HUES64 (cell line): ENCODE measurements around the gene RNMT.

ENCODE experiments used
- H3K27ac ChIP-seq: 2 replicates; pipeline ENCODE4 v1.7.0; 2013; ENCODE audit warnings: low read depth, low read length, inconsistent platforms
- H3K27me3 ChIP-seq: 2 replicates; pipeline ENCODE4 v1.6.1; 2013; ENCODE audit warnings: mild to moderate bottlenecking, low read length; ENCODE audit not compliant: insufficient read depth
- H3K36me3 ChIP-seq: 2 replicates; pipeline ENCODE4 v1.6.1; 2013; ENCODE audit warnings: mild to moderate bottlenecking, low read length; ENCODE audit not compliant: insufficient read depth
- H3K4me1 ChIP-seq: 2 replicates; pipeline ENCODE4 v1.6.1; 2013; ENCODE audit warnings: mild to moderate bottlenecking, low read length, moderate library complexity; ENCODE audit not compliant: insufficient read depth
- H3K4me3 ChIP-seq: 2 replicates; pipeline ENCODE4 v1.5.1; 2013; ENCODE audit warnings: mild to moderate bottlenecking, low read length, moderate library complexity
- H3K9ac ChIP-seq: 2 replicates; pipeline ENCODE4 v1.6.1; 2013; ENCODE audit warnings: mild to moderate bottlenecking, low read depth, low read length
- H3K9me3 ChIP-seq: 2 replicates; pipeline ENCODE4 v1.6.1; 2013; ENCODE audit warnings: low read depth, low read length; ENCODE audit not compliant: insufficient read depth
- WGBS: fragments of 150-250, 120-280 bp; methylation state at CpG from one replicate; pipeline ENCODE4 v1.1.7; 2013; ENCODE audit warnings: missing lambda C conversion rate; 5-methylcytosine and 5-hydroxymethylcytosine counted together

The RNMT gene

GRCh38 chr18:13797157-13797611 is 70.7 kb downstream of the RNMT start:
- H3K4me1 ChIP-seq: 0 out of 2 replicates have a peak, but pooled peaks cover 12% of the 10 kb centered on the region
- no peak overlapping the region for H3K4me3 ChIP-seq
- H3K9me3 ChIP-seq: no peaks in the 10 kb centered on the region
- H3K27me3 ChIP-seq: peaks cover 20% of the 10 kb centered on the region
- H3K36me3 ChIP-seq: no peaks in the 10 kb centered on the region
- no peak overlapping the region for H3K27ac ChIP-seq
- 85% methylated on average over 3 of the region's 3 CpGs for WGBS
- no peak overlapping the region for H3K9ac ChIP-seq

DNA sequence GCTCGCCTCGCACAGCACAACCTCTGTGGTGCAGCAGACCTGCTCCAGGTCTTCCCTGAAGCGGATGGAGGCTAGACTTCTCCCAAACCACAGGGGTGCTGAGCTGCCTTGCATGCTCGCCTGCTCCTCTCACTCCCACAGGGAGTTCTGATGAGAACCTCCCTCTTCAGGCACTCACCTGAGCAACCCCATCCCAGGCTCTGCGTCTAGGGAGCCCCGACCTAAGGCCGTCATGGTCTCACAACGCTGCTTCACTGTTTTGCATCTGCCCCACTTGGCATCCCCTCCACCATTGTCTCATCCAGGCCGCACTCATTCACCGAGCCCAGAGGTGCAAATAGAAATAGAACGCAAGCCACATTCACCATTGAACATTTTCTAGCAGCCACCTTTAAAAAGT is 72.9 kb downstream of the RNMT start:
- WGBS: 89% methylated on average over 11 of the region's 11 CpGs
- peaks cover 22% of the 10 kb centered on the region for H3K27me3 ChIP-seq

DNA sequence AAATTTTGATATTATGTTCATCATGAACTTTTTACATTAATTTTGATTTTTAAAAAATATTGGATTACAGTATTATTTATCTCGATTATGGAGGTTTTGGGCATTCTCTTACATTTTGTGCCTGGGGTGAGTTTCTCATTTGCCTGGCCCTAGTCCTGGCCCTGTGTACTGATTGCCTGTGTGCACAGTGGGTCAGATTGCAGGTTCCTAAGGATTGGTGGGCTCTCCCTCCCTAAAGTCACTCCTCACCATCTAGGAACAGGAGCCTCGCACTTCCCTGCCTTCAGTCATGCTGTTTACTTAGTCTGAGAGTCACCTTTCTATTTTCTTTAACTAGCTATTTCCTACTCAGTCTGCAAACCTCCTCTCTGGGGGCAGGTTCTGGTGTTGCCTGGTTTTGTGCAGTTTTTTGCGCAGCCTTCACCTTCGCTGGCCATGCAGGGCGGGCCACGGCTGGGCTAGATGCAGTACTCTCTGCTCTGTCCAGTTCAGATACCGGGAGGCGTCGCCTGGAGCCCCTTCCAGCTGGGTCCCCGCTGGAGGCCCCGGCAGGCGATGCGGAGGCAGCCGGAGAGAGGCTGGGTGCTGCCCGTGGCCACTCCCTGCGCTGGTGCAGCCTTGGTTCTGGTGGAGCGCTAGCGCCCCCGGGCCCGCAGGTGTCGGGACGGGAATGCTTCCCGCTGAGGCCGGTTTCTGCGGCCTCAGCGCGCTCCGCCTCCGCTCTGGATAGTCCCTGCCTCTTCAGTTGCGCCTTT is 74.2 kb downstream of the RNMT start:
- WGBS: 12% methylated on average over 30 of the region's 30 CpGs
- Histone ChIP-seq H3K36me3 (no peaks in the 10 kb centered on the region), H3K4me3 (peak overlapping the region; percentile 57), H3K9ac (peak overlapping the region; percentile 37; the same call in 1 of the 2 replicates), H3K9me3 (no peaks in the 10 kb centered on the region), H3K27me3 (peaks cover 22% of the 10 kb centered on the region), H3K27ac (no peak overlapping the region), H3K4me1 (0 out of 2 replicates have a peak, but pooled peaks cover 12% of the 10 kb centered on the region)

More for the DNA sequence above, 72.9 kb downstream of the RNMT start:
- no peak overlapping the region for H3K27ac ChIP-seq
- 0 out of 2 replicates have a peak, but pooled peaks cover 12% of the 10 kb centered on the region for H3K4me1 ChIP-seq
- H3K9me3 ChIP-seq: no peaks in the 10 kb centered on the region
- no peak overlapping the region for H3K9ac ChIP-seq
- H3K4me3 ChIP-seq: no peak overlapping the region
- H3K36me3 ChIP-seq: no peaks in the 10 kb centered on the region

- Histone ChIP-seq H3K9ac (peak overlapping the region; percentile 37; the same call in 1 of the 2 replicates), H3K9me3 (no peaks in the 10 kb centered on the region), H3K4me3 (peak overlapping the region; percentile 57), H3K4me1 (0 out of 2 replicates have a peak, but pooled peaks cover 14% of the 10 kb centered on the region), H3K27me3 (peaks cover 22% of the 10 kb centered on the region), H3K27ac (no peak overlapping the region), H3K36me3 (no peaks in the 10 kb centered on the region)
- 8% methylated on average over 14 of the region's 15 CpGs for WGBS
Observed at GRCh38 chr18:13801260-13801601, 74.8 kb downstream of the RNMT start.

DNA sequence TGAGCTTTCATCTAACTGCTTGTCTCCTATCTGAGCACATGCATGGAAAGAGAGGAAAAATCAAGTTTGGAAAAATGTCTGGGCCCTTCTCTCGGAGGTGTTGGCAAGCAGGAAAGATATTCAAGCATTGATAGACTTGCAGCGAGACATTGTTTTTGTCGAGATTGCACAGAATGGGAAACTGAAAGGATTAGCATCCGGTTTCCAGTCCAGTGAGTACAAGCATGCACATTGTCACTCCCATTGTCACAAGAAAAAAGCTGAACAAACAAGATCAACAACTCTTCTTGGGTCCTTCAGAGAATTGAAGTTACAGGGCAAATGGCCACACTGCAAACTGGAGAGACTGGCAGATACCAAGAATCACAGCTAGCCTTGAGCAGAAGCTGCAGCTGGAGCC is 77.8 kb downstream of the RNMT start:
- WGBS: 91% methylated on average over 4 of the region's 4 CpGs
- Histone ChIP-seq H3K36me3 (no peaks in the 10 kb centered on the region), H3K27me3 (peaks cover 22% of the 10 kb centered on the region), H3K4me3 (no peak overlapping the region), H3K9ac (no peak overlapping the region), H3K9me3 (no peaks in the 10 kb centered on the region), H3K4me1 (peaks cover 29% of the 10 kb centered on the region), H3K27ac (no peak overlapping the region)

GRCh38 chr18:13808294-13809042 is 82.0 kb downstream of the RNMT start:
- Histone ChIP-seq H3K36me3 (no peaks in the 10 kb centered on the region), H3K27ac (peak overlapping the region; percentile 89), H3K27me3 (no peaks in the 10 kb centered on the region), H3K9me3 (no peaks in the 10 kb centered on the region), H3K4me3 (no peak overlapping the region), H3K4me1 (peaks cover 47% of the 10 kb centered on the region), H3K9ac (0 out of 2 replicates have a peak overlapping the region, but pooled peaks have one; percentile 26)
- 39% methylated on average over 8 of the region's 8 CpGs for WGBS

GRCh38 chr18:13809043-13809430 is 82.6 kb downstream of the RNMT start:
- Histone ChIP-seq H3K27me3 (no peaks in the 10 kb centered on the region), H3K27ac (peak overlapping the region; percentile 89), H3K9ac (peak overlapping the region; percentile 26; the same call in 1 of the 2 replicates), H3K9me3 (no peaks in the 10 kb centered on the region), H3K4me3 (no peak overlapping the region), H3K4me1 (peaks cover 47% of the 10 kb centered on the region), H3K36me3 (no peaks in the 10 kb centered on the region)
- WGBS: 93% methylated on average over 2 of the region's 2 CpGs

DNA sequence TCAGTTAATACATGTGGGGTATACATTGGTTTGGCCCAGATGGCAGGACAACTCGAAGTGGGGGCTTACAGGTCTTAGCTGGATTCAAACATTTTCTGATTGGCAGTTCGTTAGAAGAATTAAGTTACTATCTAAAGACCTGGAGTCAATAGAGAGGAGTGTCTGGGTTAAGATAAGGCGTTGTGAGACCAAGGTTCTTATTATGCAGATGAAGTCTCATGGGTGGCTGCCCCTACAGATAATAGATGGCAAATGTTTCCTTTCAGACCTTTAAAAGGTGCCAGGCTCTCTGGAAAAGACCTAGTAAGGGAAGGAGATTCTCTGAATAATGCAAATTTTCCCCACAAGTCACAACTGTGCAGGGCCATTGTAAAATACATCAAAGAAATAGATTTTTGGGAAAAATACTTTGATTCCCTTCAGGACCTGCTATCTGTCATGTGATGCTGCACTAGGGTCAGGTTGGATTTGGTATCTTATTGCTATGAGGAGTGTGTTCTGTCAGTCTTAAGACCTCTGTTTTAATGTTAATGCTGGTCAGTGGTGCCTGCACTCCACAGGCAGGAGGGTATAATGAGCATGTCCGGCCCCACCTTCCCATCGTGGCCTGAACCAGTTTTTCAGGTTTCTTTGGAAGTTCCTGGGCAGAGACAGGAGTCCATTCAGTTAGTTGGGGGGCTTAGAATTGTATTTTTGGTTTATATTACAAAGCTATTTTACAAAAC is 83.2 kb downstream of the RNMT start:
- H3K4me3 ChIP-seq: peak overlapping the region; percentile 23
- H3K27me3 ChIP-seq: no peaks in the 10 kb centered on the region
- no peaks in the 10 kb centered on the region for H3K36me3 ChIP-seq
- H3K4me1 ChIP-seq: peaks cover 47% of the 10 kb centered on the region
- 38% methylated on average over 5 of the region's 5 CpGs for WGBS
- no peaks in the 10 kb centered on the region for H3K9me3 ChIP-seq
- peak overlapping the region; percentile 89 for H3K27ac ChIP-seq
- H3K9ac ChIP-seq: peak overlapping the region; percentile 33; the same call in 1 of the 2 replicates

DNA sequence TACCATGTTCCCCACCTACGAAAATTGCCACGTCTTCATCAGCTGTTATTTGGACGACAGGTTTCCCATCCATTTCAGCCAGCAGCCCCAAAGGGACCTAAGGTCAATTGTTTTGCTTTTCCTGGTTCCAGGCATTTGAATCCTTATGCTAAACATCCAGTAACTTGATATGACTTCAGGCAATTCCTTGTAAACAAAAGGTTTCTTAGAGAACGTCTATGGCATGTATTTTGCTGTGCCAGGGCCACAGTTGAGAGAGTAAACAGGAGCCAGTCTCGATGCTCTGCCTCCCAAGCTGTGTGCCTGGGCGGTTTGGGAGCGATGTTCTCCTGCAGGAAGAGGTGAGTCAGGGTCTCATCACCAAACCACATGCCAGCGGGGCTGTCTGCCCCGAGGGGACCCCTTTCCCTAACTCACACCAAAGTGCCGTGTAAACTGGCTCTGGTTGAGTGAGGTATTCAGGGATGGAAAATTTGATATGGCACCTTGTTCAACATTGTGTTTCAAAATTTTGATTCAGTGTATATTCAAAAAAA is 84.5 kb downstream of the RNMT start:
- Histone ChIP-seq H3K27ac (peak overlapping the region; percentile 65), H3K4me3 (no peak overlapping the region), H3K27me3 (no peaks in the 10 kb centered on the region), H3K9ac (no peak overlapping the region), H3K9me3 (no peaks in the 10 kb centered on the region), H3K36me3 (no peaks in the 10 kb centered on the region), H3K4me1 (peaks cover 46% of the 10 kb centered on the region)
- WGBS: 68% methylated on average over 9 of the region's 10 CpGs

GRCh38 chr18:13811993-13812392 is 85.5 kb downstream of the RNMT start:
- Histone ChIP-seq H3K9ac (no peak overlapping the region), H3K4me1 (peaks cover 43% of the 10 kb centered on the region), H3K27ac (no peak overlapping the region), H3K4me3 (no peak overlapping the region), H3K27me3 (no peaks in the 10 kb centered on the region), H3K36me3 (no peaks in the 10 kb centered on the region), H3K9me3 (no peaks in the 10 kb centered on the region)
- 80% methylated on average over 6 of the region's 6 CpGs for WGBS
